ENCODE measurements around the gene ISG20.

The ISG20 gene

GRCh38 chr15:88624971-88625490 lies 13.8 kb upstream of the ISG20 start:
- ChIA-PET POLR2A (interaction anchor here (1.0 kb wide), 1 partner anchor 158 kb away, joined by 5 read pairs; the partner anchor contains the start of genes MRPL46 and MRPS11), CTCF (interaction anchor here (0.6 to 1.4 kb wide), 11 partner anchors 10 to 210 kb away, joined by 3 to 7 read pairs (median 4); no protein-coding TSS in a partner anchor)
- DNase-seq (ENCODE audit: extremely low spot score) = no peak
- TF ChIP-seq SP1 (IDR thresholded peaks at IDR 0.05) (no peak), L3MBTL2 (conservative IDR thresholded peaks at IDR 0.05) (no peak), HDGF (IDR thresholded peaks at IDR 0.05; ENCODE audit: borderline replicate concordance) (no peak), FOXM1 (IDR thresholded peaks at IDR 0.05; ENCODE audit: borderline replicate concordance) (no peak), CTBP1 (IDR thresholded peaks at IDR 0.05; ENCODE audit: borderline replicate concordance) (no peak), ZNF384 (IDR thresholded peaks at IDR 0.05) (no peak), PKNOX1 (IDR thresholded peaks at IDR 0.05) (no peak), FOXA1 (IDR thresholded peaks at IDR 0.05) (no peak), BHLHE40 (IDR thresholded peaks at IDR 0.05; ENCODE audit: borderline replicate concordance) (no peak), LEF1 (IDR thresholded peaks at IDR 0.05; ENCODE audit: borderline replicate concordance) (no peak), FOXK2 (IDR thresholded peaks at IDR 0.05) (no peak)

- ChIA-PET POLR2A (interaction anchor here (0.6 kb wide), 1 partner anchor 70 kb away, joined by 3 read pairs; no protein-coding TSS in a partner anchor), CTCF (interaction anchor here (1.0 kb wide), 1 partner anchor 12 kb away, joined by 4 read pairs; the partner anchor contains the start of gene ISG20)
- no peak for DNase-seq (ENCODE audit: extremely low spot score)
- TF ChIP-seq NFRKB (IDR thresholded peaks at IDR 0.05) (no peak), CTBP1 (IDR thresholded peaks at IDR 0.05; ENCODE audit: borderline replicate concordance) (no peak), BHLHE40 (IDR thresholded peaks at IDR 0.05; ENCODE audit: borderline replicate concordance) (no peak), ZNF384 (IDR thresholded peaks at IDR 0.05) (no peak), ARNT (IDR thresholded peaks at IDR 0.05) (no peak), LEF1 (IDR thresholded peaks at IDR 0.05; ENCODE audit: borderline replicate concordance) (no peak), FOXK2 (IDR thresholded peaks at IDR 0.05) (no peak), FOXA1 (IDR thresholded peaks at IDR 0.05) (no peak), TARDBP (IDR thresholded peaks at IDR 0.05) (no peak), L3MBTL2 (conservative IDR thresholded peaks at IDR 0.05) (no peak), SP1 (IDR thresholded peaks at IDR 0.05) (no peak), SUZ12 (IDR thresholded peaks at IDR 0.05) (no peak), HDGF (IDR thresholded peaks at IDR 0.05; ENCODE audit: borderline replicate concordance) (no peak)
Observed at GRCh38 chr15:88625943-88626741, 12.7 kb upstream of the ISG20 start.

GRCh38 chr15:88627463-88627862 lies 11.4 kb upstream of the ISG20 start:
- no peak for DNase-seq (ENCODE audit: extremely low spot score)
- CTCF ChIA-PET = no interaction called here

GRCh38 chr15:88628018-88628654 lies 10.7 kb upstream of the ISG20 start:
- ChIA-PET POLR2A (interaction anchor here (0.6 kb wide), 1 partner anchor 11 kb away, joined by 3 read pairs; the partner anchor contains the start of gene ISG20), CTCF (no interaction called here)
- TF ChIP-seq ELF4 (IDR thresholded peaks at IDR 0.05) (no peak), FOXA1 (IDR thresholded peaks at IDR 0.05) (no peak), SUZ12 (IDR thresholded peaks at IDR 0.05) (no peak), L3MBTL2 (conservative IDR thresholded peaks at IDR 0.05) (no peak), HDGF (IDR thresholded peaks at IDR 0.05; ENCODE audit: borderline replicate concordance) (no peak), FOXK2 (IDR thresholded peaks at IDR 0.05) (no peak), LEF1 (IDR thresholded peaks at IDR 0.05; ENCODE audit: borderline replicate concordance) (no peak), CTBP1 (IDR thresholded peaks at IDR 0.05; ENCODE audit: borderline replicate concordance) (no peak), BHLHE40 (IDR thresholded peaks at IDR 0.05; ENCODE audit: borderline replicate concordance) (no peak), PKNOX1 (IDR thresholded peaks at IDR 0.05) (no peak), ZNF384 (IDR thresholded peaks at IDR 0.05) (no peak), TARDBP (IDR thresholded peaks at IDR 0.05) (no peak), NFRKB (IDR thresholded peaks at IDR 0.05) (no peak), SP1 (IDR thresholded peaks at IDR 0.05) (no peak), FOXM1 (IDR thresholded peaks at IDR 0.05; ENCODE audit: borderline replicate concordance) (no peak), ARNT (IDR thresholded peaks at IDR 0.05) (no peak)
- DNase-seq (ENCODE audit: extremely low spot score) = no peak

More at GRCh38 chr15:88627463-88627862, 11.4 kb upstream of the ISG20 start:
- POLR2A ChIA-PET = no interaction called here
- TF ChIP-seq FOXM1 (IDR thresholded peaks at IDR 0.05; ENCODE audit: borderline replicate concordance) = no peak
- no peak for TF ChIP-seq NFRKB (IDR thresholded peaks at IDR 0.05)
- TF ChIP-seq LEF1 (IDR thresholded peaks at IDR 0.05; ENCODE audit: borderline replicate concordance) = no peak
- TF ChIP-seq SUZ12 (IDR thresholded peaks at IDR 0.05) = no peak
- no peak for TF ChIP-seq HDGF (IDR thresholded peaks at IDR 0.05; ENCODE audit: borderline replicate concordance)
- no peak for TF ChIP-seq FOXK2 (IDR thresholded peaks at IDR 0.05)
- TF ChIP-seq ELF4 (IDR thresholded peaks at IDR 0.05) = no peak

GRCh38 chr15:88629071-88629470 lies 9.7 kb upstream of the ISG20 start:
- no peak for DNase-seq (ENCODE audit: extremely low spot score)
- POLR2A ChIA-PET = interaction anchor here (3.8 kb wide), 1 partner anchor 7 kb away, joined by 12 read pairs; the partner anchor contains the start of gene AEN
- CTCF ChIA-PET = no interaction called here
- TF ChIP-seq L3MBTL2 (conservative IDR thresholded peaks at IDR 0.05) (no peak), FOXK2 (IDR thresholded peaks at IDR 0.05) (no peak), ARNT (IDR thresholded peaks at IDR 0.05) (no peak), FOXA1 (IDR thresholded peaks at IDR 0.05) (no peak), BHLHE40 (IDR thresholded peaks at IDR 0.05; ENCODE audit: borderline replicate concordance) (no peak), SUZ12 (IDR thresholded peaks at IDR 0.05) (no peak), SP1 (IDR thresholded peaks at IDR 0.05) (no peak), PKNOX1 (IDR thresholded peaks at IDR 0.05) (no peak), NFRKB (IDR thresholded peaks at IDR 0.05) (no peak)
